ENCODE measurements around the gene CFI.
A peak's percentile ranks its signal among the peaks of the same experiment; 100 is the strongest.

Gene CFI

GRCh38 chr4:109827672-109828071 lies 25.9 kb upstream of the CFI start, which contains the start of gene RRH:
Gene RRH, plus strand, starts transcription at chr4:109827972. Its CDS starts 56 bp downstream, at chr4:109828028.
- TF ChIP-seq CTCF (IDR thresholded peaks at IDR 0.05; ENCODE audit: borderline replicate concordance, insufficient read depth, low read depth, low read length): no peak
- H3K4me3 ChIP-seq (ENCODE audit: low read depth, low read length): no peak within 1 kb of the TSS

GRCh38 chr4:109826719-109827118 lies 24.9 kb upstream of the CFI start:
- TF ChIP-seq CTCF (IDR thresholded peaks at IDR 0.05; ENCODE audit: borderline replicate concordance, insufficient read depth, low read depth, low read length): no peak
- no peak overlapping the region for H3K4me3 ChIP-seq (ENCODE audit: low read depth, low read length)

GRCh38 chr4:109821185-109821584 lies 19.4 kb upstream of the CFI start:
- TF ChIP-seq CTCF (IDR thresholded peaks at IDR 0.05; ENCODE audit: borderline replicate concordance, insufficient read depth, low read depth, low read length): no peak

GRCh38 chr4:109820563-109820962 lies 18.8 kb upstream of the CFI start:
- TF ChIP-seq CTCF (IDR thresholded peaks at IDR 0.05; ENCODE audit: borderline replicate concordance, insufficient read depth, low read depth, low read length): no peak
- no peak overlapping the region for H3K4me3 ChIP-seq (ENCODE audit: low read depth, low read length)

More at GRCh38 chr4:109821185-109821584, 19.4 kb upstream of the CFI start:
- H3K4me3 ChIP-seq (ENCODE audit: low read depth, low read length): no peak overlapping the region

GRCh38 chr4:109818268-109818667 lies 16.5 kb upstream of the CFI start:
- H3K4me3 ChIP-seq (ENCODE audit: low read depth, low read length): no peak overlapping the region
- no peak for TF ChIP-seq CTCF (IDR thresholded peaks at IDR 0.05; ENCODE audit: borderline replicate concordance, insufficient read depth, low read depth, low read length)

- TF ChIP-seq CTCF (IDR thresholded peaks at IDR 0.05; ENCODE audit: borderline replicate concordance, insufficient read depth, low read depth, low read length): no peak
- peak overlapping the region; percentile 96 for H3K4me3 ChIP-seq (ENCODE audit: low read depth, low read length)
Observed at GRCh38 chr4:109816894-109817293, 15.1 kb upstream of the CFI start.

- no peak for TF ChIP-seq CTCF (IDR thresholded peaks at IDR 0.05; ENCODE audit: borderline replicate concordance, insufficient read depth, low read depth, low read length)
Observed at GRCh38 chr4:109816082-109816442, 14.3 kb upstream of the CFI start.

More at GRCh38 chr4:109816082-109816442, 14.3 kb upstream of the CFI start:
- peak overlapping the region; percentile 96 for H3K4me3 ChIP-seq (ENCODE audit: low read depth, low read length)
